ENCODE data around the gene LAMC3.

GRCh38 chr9:131032384-131032783, 23.4 kb downstream of the LAMC3 start:
- no peak for TF ChIP-seq POLR2A (IDR thresholded peaks at IDR 0.05; ENCODE audit: low read depth, low read length)
- no peak for TF ChIP-seq POLR2AphosphoS5 (IDR thresholded peaks at IDR 0.05; ENCODE audit: low read depth, low read length)
- no peak for TF ChIP-seq SPI1 (IDR thresholded peaks at IDR 0.05; ENCODE audit: low read depth, low read length)
- no peak for TF ChIP-seq TAF1 (IDR thresholded peaks at IDR 0.05; ENCODE audit: low read depth, low read length)
- TF ChIP-seq POU2F2 (IDR thresholded peaks at IDR 0.05; ENCODE audit: low read depth, low read length), result no peak
